Stimulated activated CD8-positive, alpha-beta memory T cell treated with anti-CD3 and anti-CD28 coated beads, Interleukin-12 subunit alpha, Interleukin-12 subunit beta, amount 100 ng/mL, for 24 hours (primary cell): ENCODE results near the gene GTF3A.

ENCODE experiments used
- DNase-seq: peaks from one replicate; pipeline ENCODE4 v3.0.0-alpha.2; 2020; ENCODE audit errors: extremely low read depth

Gene GTF3A

DNA sequence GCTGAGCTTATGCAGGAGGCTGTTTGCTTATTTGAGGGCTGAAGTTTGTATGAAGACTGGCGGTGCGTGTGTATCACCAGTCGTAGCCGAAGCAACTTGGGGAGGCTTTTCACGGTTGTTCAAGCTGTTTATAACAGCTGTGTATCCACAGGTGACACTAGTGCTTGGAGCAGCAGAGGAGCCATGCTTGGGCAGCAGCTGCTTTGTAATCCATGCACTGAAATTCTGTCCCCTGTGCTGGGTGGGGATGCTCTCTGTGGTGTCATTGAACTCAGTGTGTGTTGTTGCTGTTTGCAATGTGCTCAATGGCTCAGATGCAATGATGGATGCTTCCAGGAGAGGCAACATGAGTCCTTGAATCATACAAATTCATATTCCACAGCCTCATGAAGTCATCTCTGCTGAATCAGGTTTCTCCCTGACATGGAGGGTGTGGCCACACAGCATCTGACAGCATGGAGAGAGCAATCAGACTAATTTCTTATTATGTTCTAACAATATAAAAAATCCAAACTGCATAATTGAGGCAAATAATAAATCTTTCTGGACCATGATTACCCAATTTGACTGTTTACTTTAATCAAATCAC lies 18.8 kb upstream of the GTF3A start:
- DNase-seq = no peak

- DNase-seq = no peak
These were observed 18.1 kb upstream of the GTF3A start for GRCh38 chr13:27406178-27406939.

- DNase-seq = no peak
These were observed 16.3 kb upstream of the GTF3A start for GRCh38 chr13:27408074-27408473.

DNA sequence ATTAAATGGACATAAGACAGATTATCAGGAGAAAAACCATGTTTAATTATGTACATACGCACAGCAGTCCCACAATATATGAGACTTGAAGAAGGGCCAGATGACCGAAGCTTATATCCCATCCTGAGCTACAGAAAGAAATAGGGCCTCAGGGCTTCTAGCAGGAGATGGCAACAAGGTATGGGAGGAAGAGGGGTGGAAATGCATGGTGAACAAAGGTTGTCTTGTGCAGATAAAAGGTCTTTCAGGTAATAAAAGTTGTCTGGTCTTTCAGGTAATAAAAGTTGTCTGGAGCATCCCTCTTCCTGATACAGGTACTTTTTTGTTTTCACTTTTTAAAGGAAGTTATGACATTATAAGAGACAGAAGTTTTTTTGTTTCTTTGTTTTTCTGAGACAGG lies 15.4 kb upstream of the GTF3A start:
- no peak for DNase-seq

GRCh38 chr13:27411341-27411740 lies 13.1 kb upstream of the GTF3A start:
- no peak for DNase-seq

DNA sequence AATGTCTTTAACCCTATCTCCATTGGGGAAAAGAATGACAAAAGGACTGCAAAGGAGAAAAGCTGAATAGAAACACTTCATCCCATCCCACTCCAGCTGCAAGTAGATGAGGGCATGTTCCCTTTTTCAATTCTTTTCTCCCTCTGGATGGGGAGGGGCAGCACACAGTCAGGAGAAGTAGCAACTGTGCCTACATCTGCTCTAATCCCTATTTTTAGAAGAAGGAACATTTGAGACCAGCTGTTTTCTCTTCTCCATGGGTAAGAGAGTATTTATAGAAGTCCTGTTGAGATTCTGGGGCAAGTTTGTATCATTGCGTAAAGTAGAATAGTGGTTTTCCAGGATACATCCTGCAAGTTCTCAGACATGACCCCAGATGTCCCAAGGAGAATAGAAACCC lies 9.3 kb upstream of the GTF3A start:
- DNase-seq = no peak

- DNase-seq = no peak
These were observed 5.1 kb upstream of the GTF3A start for GRCh38 chr13:27419328-27419727.

- DNase-seq = no peak
These were observed 3.1 kb upstream of the GTF3A start for GRCh38 chr13:27421101-27421871.

DNA sequence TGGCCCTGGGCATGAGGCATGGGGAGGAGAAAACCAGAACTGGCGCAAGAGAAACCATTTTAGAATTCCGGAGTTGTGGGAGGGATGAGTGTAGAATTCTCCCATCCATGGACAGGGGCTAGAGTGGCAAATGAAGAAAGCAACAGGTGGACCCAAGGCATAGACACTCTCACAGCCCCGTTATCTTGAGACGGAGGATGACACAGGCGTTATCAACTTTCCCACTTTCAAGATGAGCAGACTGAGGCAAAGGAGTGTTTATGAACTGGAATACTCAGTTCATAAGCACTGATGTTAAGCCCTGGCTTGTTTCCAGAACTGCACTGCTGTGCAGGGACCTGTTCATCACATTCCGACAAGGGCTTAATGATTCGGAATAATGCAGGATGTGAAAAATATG lies 1.1 kb upstream of the GTF3A start:
- no peak for DNase-seq

DNA sequence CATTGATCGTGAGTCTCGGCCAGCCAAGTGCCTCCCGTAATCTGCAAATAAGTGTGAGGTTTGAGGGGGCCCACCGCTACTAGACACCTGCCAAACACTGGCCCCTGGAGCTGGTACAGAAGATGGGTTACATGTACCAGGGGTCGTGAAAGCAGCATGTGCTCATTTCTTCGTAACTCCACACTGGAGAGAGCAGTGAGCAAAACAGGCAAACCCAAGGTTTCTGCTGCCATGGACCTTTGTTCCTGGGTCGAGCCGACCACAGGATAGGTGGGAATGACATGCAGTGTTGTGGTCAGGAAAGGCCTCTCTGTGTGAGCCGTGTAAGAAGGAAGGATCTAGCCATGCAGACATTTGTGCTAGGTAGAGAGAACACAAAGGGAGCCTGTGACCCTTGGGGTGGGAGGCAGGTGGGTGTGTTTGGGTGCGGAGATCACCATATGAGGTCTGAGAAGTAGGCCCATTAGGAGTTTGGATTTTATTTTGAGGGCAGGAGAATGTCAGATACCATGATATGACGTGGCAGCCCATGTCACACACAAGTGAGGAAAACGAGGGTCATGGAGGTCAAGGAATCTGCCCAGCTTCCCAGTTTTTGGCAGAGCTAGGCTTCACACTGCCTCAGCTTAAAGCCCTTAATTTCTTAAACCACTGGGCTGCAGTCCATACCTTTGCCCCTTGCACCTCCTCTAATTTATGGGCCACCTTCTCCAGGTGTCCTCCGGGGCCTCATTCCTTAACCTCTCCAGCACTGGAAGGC lies 919 bp downstream of the GTF3A start:
- no peak for DNase-seq

DNA sequence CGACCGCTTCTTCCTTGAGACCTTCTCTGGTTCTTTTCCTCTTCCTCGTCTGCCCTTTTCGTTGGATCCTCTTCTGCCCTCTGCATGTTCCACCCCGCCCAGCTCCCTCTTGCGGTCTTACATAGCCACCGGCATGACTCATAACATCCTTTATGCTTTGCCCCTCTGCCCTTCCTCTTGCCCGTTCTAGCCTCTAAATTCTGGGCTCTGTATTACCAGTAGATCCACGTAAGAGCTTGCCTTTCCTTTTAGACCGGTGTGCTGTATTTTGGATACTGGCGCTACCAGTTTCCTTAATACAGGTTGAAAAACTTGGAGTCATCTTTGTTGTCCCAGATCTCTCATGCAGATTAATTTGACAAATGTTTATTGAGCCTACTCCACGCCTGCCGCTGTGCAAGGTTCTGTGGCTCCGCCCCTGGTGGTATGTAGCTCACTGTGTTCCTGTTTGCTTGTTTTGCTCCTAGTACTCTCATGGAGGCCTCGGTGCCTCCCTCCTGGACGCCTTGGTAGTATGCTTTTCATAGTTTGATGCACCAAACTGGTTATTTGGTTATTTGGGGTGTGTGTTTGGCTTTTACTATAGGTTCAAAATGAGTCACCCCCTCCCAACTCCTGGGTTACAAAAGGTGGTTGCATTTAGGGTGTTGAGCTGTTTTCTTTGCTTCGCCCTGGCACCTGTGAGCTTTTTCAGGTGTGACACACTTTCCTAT lies 1.7 kb downstream of the GTF3A start:
- DNase-seq = peak; percentile 39

DNA sequence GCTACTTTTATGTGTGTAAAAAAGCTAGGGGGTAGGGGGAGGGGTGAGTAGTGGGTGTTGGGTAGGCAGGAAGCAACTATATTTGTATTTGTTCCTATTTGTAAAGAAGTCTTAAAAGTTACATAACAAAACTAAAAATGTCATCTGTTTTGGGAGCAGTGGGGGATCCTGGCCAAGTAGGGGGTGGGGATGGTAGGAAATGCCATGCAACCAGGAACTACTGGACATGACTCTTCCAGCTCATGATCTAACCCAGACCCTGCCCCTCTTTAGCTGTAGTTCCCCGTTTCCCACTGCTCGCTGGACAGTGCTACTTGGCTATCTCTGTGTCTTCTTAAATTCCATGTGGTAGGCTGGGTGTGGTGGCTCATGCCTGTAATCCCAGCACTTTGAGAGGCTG lies 3.2 kb downstream of the GTF3A start:
- DNase-seq = no peak

GRCh38 chr13:27428160-27428559 lies 3.7 kb downstream of the GTF3A start:
- no peak for DNase-seq

GRCh38 chr13:27432180-27432579 lies 7.8 kb downstream of the GTF3A start:
- DNase-seq = no peak

- DNase-seq = no peak
These were observed 8.3 kb downstream of the GTF3A start for GRCh38 chr13:27432611-27433210.

DNA sequence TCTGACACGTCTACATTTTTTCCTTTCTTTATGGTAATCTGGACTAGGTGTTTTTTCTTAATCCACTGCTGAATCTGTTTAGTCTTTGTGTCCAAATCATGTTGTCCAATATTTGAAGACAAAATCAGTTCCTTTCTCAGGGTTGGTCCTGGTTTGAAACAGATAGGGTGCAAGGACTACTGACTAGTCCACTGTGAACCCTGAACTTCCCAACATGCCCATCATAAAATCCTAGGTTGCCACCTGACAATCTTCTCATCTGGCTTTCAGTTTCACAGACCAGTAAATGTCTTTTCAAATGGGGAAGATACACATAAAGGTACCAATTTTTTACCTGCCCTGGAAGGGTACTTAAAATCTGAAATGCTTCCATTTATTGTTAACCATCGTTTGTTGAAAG lies 12.7 kb downstream of the GTF3A start:
- no peak for DNase-seq

DNA sequence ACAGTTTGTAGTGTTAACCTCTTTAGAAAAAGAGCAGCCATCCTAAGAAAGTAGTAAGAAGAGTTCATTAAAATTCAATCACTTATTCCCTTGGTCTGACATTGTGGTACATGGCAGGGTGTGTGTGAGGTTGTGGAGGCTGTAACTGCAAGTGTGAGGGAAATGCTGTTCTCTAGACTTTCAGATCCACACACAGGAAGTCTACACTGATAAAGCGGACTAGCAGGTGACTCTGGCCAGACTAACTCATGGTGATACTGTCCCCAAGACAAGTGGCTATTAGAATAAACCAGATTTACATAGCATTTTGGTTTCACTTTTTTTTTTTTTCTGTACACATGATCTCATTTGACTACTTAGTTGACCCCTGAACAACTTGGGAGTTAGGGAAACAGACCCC lies 16.0 kb downstream of the GTF3A start:
- no peak for DNase-seq

DNA sequence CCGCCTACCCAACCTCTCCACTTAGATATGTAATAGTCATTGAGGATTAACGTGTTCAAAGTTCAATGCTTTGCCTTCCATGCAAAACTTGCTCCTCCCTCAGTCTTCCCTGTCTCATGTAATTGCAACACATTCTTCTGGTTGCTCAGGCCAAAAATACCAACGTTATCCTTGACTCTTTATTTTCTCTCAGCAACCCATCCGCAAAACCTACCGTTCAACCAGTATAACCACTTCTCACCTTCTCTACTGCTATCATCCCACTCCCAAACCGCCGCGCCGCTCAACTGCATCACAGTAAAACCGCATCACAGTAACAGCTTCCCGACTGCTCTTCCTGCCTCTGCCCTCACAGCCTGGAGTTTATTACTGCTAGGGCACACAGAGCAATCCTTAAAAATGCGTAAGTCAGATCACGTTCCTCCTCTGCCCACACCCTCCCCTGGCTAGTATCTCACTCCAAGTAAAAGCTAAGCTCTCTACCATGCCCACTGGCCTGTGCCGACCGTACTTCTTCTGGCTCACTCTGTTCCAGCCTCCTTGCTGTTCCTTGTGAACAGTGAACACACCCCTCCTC lies 17.7 kb downstream of the GTF3A start:
- no peak for DNase-seq

DNA sequence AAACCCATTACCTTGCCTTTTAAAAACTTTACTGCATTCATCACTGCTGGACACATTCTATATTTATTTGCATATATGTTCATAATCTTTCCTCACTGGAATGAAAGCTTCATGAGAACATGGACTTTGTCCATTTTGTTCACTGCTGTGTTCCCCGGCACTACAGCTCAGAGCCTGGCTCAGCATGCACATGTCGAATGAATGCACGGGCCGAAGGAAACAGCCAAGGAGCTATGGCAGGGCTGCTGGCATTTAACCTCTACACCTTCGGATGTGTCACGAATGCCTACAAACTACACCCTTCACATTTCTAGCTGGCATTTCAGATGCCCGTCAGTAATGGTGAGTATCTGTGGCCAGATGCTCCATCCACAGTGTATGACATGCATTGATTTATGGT lies 18.4 kb downstream of the GTF3A start:
- DNase-seq = no peak

DNA sequence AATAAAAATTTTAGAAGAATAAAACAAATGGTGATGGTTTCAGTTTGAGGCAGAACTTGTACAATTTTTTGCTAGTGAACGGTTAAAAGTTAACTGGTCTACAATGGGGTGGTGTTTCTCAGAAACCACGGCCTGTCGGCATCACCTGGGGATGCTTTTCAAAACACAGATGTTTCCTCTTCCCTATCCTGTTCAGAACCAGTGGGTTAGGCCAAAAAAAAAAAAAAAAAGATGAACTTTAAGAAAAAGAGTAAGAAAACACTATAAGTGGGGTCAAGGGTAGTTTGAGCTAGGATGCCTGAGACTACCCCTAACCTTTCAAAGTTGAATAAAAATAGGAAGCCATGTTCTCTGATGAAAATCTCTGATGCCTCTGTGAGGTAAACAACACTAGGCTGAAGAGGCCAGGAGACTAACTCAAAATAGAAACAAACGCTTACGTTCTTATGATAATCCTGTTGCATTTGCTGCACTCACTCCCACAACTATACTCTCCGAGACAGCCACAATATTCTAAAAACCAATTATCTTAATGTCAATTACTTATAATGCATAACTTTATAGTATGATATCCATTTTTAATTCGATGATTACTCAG lies 22.7 kb downstream of the GTF3A start:
- DNase-seq = no peak
